NOMO-1 treated with DMSO at 0.1 percent for 48 hours (cell line): Measurements from ENCODE around the gene C18orf32.
"Not testable (repeated sequence)": the region's sequence is repeated elsewhere in the genome, so short reads cannot be mapped to it uniquely, and the experiment has no call there.

Source experiments
- DNase-seq: peaks from one replicate; lab custom pipeline; 2025; ENCODE audit not compliant: unreplicated experiment; lab: John Stamatoyannopoulos, UW

The C18orf32 gene

DNA sequence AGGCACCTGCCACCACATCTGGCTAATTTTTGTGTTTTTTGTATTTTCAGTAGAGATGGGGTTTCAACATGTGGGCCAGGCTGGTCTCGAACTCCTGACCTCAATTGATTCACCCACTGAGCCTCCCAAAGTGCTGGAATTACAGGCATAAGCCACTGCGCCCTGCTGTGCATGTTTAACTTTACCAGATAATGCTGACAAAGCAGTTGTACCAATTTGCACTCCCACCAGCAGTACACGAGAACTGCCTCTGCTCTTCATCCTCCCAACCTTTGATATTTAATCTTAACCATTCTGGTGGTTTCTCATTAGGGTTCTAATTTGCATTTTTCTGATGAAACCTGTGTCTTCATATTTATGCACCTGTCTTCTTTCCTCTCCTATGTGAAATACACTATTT is 14.6 kb downstream of the C18orf32 start:
- DNase-seq = no peak

DNA sequence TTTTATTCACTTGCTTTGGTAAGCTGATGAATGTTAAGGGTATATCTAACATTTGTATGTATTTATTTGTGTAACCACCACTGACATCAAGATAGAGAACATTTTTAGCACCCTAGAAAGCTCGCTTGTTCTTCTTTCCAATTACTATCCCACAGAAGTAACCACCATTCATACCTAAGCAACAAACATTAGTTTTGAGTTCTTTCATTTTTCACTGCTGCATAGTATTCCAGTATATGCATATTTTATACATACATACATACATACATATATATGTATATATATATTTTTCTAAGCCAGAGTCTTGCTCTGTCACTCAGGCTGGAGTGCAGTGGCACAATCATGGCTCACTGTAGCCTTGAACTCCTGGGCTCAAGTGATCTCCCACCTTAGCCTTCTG is 15.5 kb downstream of the C18orf32 start:
- DNase-seq = no peak

DNA sequence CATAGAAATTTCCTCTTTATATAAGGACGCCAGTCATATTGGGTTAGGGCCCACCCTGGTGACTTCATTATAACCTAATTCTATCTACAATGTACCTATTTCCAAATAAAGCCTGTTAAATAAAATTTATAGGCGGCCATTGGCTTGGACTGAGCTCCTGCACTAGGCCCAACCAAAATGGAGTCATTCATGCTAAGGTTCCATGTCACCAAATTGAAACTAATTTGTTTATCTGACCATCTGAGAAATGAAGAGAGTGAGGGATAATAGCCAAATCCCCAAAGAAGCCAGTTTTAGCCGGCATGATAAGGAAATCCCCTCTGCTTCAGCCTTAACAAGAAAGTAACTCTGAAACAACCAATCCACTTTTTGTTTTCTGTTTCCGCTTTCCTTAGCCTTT is 19.4 kb downstream of the C18orf32 start:
- DNase-seq = no peak

DNA sequence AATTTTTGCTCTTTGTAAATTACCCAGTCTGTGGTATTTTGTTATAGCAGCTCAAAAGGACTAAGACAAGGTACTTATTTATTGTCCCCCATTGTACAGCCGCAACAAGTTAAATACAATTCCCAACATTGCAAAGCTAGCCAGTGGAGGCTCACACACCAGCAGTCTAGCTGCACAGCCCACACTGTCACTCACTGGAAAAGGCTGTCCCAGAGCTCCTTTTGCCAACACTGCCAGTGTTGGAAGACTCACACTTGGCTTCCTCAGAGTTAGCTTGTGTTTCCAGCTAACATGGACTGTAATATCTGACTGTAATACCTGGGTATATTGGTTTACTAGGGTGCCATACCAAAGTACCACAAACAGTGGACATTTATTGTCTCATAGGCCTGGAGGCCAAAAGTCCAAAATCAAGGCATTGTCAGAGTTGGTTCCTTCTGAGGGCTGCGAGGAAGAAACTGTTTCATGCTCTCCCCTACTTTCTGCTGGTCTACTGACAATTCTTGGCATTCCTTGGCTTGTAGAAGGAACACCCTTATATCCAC is 19.9 kb downstream of the C18orf32 start:
- DNase-seq = no peak

DNA sequence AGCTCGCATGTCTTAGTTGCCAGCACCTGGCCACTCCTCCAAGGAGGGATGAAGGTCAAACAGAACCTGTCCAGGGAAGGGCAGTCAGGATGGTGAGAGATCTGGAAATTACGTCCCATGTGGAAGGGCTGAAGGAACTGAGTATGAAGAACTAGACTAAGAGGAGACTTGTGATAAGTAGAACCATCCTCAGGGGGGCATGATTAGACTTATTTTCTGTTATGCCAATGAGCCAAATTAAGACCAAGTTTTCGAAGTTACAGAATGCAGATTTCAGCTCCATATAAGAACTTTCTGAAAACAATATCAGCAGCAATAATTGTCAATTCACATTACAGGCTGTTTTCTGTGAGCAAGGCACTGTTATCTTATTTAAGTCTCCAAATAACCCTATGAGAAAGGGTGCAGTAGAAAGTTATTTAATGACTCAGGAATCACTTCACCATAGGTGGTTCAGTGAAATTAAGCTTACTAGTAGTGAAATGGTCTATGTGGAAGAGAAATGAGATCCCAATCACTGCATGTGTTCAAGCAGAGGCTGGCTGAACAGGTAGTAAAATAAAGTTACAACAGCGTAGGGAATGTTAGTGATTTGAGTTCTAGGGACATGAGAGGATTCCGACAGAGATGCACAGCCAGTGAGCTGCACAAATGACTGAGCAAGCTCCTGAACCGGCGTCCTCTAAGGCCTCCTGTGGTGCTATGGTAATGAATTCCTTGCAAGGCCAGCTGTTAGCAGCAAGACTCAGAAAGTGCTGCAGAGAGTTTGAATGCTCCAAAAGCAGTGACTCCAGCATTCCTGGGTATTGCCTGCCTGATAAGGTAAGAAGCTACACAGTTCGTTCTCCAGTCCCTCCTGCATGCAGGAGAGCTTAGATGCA is 22.1 kb downstream of the C18orf32 start:
- DNase-seq = peak; percentile 44

DNA sequence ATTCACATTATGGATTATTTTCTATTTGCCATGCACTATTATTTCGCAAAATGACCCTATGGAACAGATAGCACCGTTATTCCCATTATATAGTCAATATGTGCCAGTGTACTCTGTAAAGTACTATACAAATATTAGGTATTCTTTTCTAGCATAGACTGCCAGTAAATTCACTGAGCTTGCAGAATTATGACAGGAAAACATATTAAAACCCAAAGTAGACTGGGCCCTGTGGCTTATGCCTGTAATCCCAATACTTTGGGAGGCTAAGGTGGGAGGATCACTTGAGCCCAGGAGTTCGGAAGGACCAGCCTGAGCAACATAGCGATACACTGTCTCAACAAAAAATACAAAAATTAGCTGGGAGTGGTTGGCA is 25.4 kb downstream of the C18orf32 start:
- DNase-seq = no peak

DNA sequence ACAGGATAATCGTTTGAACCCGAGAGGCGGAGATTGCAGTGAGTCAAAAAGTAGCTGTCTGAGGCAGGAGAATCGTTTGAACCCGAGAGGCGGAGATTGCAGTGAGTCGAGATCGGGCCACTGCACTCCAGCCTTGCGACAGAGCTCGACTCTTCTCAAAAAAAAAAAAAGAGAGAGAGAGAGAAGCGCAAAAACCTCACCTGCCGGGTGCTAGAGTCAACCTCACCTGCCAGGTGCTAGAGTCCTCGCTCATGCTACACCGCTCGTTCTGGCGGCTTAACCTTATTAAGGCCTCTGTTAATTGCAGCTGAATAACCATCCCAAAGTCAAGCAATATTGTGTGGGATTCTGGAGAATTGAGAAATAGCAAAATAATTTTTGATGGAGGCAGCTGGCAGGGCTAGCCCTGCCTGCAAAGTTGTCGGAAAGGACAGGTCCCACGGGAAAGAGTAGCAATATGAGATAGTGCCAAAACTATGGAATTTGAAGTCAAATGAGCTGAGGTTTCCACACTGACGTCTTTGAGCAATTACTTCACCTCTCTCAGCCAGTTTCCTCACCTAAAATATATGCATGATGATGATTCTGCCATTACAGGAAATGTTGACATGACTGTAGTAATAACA is 25.9 kb downstream of the C18orf32 start:
- no peak for DNase-seq

DNA sequence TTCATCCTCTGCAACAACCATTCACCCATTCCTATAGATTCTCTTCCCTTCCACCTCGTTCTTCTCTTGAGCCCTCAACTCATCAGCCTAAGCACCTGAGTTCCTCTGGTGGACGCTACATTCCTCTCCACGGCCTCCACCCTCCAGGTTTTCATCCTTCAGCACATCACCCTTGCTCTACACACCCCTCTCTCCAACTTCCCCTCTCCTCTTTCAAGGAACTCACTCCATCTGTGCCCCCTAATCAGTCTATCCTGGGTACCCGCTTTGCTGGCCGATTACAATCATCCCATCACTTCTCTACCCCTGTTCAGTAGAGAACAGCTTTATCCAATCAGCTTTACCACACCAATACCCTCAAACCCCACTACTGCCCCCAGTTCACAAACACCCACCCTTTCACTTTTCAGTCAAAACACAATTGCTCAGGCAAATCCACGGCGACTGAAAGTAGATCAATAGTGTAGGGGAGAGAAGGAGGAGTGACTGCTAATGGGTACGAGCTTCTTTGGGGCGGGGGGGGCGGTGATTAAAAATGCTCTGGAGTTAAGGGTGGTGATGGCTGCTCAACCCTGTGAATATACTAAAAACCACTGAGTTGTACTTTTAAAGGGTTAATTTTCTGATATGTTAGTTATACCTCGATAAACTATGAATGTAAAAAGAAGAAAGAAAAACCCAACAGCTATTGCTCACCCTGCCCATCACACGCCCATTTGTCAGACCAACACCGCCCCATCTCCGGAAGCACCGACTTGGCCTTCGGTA is 27.4 kb downstream of the C18orf32 start:
- no peak for DNase-seq

DNA sequence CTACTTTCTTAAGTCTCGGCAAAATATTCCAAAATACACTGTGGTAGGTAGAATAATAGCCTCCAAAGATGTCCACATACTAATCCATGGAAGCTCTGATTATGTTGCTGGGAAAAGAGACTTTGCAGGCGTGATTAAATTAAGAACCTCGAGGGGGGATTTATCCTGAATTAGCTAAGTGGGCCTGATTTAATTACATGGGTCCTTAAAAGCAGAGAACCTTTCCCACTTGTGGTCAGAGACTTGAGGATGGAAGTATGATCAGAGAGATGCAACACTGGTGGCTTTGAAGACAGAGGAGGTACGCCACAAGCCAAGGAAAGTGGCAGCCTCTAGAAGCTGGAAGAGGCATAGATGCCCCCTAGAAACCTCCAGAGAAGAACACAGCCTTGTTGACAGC is 29.4 kb downstream of the C18orf32 start:
- no peak for DNase-seq

DNA sequence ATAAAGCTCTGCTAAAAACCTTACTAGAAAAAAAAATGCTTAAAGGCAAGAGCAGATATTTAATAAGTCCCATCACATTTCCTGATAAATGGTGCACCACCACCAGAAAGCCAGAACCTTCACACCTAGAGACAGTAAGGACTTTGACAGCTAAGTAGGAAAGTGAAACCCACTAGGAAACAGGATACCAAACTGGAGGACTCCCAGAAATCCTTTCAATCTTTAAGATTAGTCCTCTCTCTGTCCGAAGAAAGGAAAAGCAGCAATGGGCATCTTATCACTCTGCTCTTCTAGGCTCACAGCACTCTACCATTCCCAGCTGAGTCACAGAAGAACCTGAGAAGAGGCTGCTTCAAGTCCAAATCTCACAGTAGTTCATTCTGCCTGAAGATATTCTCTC is 30.2 kb downstream of the C18orf32 start:
- DNase-seq = no peak

DNA sequence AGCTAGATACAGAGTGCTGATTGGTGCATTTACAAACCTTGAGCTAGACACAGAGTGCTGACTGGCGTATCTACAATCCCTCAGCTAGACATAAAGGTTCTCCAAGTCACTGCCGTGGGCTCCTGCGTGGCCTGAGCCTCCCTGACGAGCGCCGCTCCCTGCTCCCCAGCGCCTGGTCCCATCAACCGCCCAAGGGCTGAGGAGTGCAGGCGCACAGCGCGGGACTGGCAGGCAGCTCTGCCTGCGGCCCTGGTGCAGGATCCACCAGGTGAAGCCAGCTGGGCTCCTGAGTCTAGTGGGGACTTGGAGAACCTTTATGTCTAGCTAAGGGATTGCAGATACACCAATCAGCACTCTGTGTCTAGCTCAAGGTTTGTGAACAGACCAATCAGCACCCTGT is 34.5 kb downstream of the C18orf32 start:
- not testable (repeated sequence) for DNase-seq

DNA sequence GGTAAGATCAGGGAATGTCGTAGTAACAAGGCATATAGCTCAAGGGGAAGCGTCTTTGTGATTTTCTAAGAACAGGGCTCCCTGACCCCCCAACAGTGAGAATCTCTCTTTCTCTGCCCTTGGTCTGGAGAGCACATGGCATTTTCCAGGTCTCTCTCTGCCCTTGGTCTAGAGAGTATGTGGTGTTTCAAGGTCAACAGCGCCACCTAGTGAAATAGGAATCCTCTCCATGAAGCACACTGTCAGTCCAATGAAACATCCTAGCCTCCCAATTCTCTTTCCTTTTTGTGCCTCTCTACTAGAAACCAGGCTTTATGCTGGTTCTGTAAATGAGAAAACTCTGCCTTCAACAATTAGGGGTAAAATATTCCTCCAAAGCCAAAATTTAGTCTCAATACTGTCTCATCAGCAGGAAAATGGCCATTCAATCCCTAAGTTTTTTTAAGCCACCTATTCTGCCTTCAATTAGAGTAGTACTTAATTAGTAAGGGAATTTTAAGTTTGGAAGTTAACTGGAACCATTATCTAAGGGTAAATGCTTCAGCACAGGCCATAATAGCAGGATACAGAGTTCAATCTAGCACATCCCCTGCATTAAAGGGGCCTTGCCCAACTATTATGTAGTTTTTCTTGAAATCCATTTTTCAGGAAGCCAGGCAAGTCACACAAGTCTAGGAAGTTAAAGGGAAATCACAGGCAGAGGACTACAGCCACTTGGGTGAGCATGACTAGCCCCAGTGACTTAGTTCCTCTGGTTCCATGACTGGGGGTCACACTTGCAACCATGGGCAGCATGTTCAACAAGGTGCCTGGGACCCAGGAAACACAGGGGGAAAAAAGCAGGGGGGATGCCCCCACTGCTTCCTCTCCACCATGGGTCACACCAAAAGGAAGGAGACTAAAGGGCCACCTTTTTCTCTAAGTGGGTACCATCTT is 39.0 kb downstream of the C18orf32 start:
- peak; percentile 64 for DNase-seq

DNA sequence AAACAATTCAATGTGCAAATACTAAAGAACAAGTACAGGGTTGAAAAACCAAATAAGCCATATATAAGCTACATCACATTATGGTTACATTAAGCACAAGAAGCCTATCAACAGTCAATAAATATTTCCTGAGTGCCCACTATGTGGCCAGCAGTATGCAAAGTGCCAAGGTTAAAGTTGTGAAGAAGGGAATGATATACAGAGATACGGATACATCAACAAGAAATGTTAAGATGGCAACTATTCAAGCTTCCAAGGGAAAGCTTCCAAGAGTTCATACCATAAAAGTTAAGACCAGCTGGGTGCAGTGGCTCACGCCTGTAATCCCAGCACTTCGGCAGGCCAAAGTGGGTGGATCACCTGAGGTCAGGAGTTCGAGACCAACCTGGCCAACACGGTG is 40.6 kb downstream of the C18orf32 start:
- no peak for DNase-seq

DNA sequence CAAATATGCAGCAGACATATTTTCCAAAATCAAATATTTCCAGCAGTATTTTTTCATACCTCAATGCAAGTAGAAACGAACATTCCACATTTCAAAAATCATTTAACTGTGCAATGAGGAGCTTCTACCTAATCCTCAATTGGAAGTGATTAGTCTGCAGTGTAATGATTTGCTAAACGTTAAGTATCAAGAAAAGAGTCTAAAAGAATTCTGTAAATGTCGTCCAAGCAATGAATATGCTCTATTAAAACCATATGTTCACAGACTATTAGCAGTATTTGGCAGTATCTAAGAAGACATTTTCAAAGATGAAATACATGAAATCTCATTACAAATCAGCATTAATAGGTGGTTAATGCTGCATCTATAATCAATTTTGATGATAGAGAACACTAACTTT is 42.5 kb downstream of the C18orf32 start:
- no peak for DNase-seq

DNA sequence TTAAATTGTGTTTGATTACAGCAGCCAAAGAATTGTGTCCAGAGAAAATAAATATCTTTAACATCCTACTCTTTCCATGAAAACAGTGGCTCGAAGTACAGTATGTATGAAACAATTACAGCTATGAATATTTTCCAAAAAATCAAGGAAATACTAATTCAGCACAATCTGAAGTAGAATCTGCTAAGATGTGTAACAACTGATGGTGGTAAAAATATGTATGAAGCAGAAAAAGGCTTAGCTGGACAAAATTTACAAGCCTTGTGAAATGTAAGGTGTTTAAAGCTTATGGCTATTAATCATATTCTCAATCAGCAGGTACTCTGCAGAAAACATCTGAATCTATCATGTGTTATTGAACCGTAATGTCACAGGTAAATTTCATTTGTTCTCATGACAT is 43.2 kb downstream of the C18orf32 start:
- DNase-seq = no peak

DNA sequence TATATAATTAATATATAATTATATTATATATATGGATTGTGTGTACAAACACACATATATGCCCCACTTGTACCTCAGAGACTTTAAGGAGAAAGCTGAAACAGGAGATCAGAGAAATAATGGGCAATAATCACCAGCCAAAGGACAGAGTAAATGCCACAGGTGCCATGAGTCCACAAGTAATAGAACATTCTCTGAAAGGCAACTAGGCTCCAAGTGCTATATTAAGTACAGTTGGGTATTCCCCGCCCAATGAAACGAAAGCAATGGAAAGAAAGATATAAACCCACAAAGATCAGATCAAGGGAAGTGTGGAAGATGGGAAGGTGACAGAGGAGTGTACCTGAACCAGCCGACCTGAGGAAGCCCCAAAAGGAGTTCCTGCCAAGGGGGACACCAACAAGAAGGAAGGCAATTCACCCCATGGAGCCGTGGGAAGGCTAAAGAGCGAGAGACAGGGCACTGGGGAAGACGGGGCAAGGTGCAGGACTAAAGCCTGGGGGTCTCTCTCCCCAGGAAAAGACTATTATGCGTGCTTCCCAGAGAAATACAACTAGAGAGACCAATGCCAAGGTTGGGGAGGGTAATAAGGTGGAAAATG is 45.6 kb downstream of the C18orf32 start:
- DNase-seq = no peak

DNA sequence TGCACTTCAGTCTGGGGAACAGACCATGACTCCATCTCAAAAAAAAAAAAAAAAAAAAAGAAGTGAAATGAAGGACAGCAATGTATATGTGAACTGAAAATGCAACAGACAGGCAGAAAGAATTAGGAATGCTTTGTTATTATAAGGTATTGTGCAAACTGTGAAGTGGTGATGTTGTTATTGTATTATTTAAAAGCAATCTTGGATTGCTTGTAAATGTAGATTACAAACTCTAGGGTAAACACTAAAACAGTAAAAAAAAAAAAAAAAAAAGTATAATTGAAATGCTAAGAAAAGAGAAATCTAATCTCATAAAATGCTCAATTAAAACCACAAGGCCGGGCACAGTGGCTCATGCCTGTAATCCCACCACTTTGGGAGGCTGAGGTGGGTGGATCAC is 51.9 kb downstream of the C18orf32 start:
- no peak for DNase-seq

DNA sequence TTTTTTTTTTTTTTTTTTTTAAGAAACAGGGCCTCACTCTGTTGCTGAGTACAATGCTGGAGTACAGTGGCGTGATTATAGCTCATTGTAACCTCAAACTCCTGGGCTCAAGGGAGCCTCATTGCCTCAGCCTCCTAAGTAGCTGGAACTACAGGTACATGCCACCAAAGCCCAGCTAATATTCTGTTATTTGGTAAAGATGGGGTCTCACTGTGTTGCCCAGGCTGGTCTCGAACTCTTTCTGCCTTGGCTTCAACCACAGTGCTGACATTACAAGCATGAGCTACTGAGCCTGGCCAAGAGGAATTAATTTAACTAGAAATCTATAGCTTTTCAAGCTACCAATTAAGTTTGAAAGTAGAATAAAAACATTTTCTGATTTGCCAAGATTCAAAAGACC is 54.4 kb downstream of the C18orf32 start:
- DNase-seq = no peak

DNA sequence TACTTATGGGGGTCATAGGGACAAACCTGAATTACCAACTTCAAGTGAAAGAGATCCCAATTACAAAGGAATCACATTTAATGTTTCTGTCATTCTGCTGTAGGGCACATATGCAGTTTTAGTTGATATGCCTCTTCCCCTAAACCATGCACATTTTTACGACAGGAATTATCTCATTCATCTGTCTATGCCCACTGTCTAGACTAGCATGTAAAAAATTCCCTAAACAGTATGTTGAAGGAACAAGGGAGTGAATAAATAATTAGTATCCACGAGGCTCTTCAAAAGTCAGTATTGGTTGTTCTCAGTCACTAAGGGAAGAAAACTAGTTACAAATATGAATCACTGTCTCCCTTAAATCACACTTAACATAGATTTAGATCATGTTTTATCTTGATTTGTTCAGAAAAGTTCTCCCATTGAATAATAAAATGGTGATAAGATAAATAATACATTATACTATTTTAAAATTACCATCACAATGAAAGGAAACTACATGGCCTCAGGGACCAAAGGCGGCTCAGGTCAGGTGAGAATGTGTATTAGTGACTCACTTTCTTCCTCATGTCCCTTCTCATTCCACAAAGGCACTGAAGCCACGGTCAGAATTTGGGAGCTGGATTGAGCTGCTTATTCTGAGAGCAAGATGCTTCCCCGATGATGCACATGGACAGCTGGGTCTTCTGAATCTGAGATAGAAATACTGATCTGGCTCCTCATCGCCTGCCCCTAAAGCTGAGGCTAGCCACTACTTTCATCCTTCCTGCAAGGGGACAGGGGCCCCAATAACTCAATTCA is 55.7 kb downstream of the C18orf32 start:
- no peak for DNase-seq
